ENCODE results near the gene P2RX7. TPM values are rescaled to one million over a fixed set of nuclear protein-coding genes. Genes with fewer than 3 reads are reported as not detected.
A peak's percentile ranks its signal among the peaks of the same experiment; 100 is the strongest.

The P2RX7 gene
- polyA plus RNA-seq (2011; rRNA removed) (0.03 TPM in 1 of 2 replicates, not detected in the other), polyA plus RNA-seq (2017; fragmentation: RNase III; extraction: RNeasy Plus Mini Kit Qiagen cat#74134 plus additional on column Dnase treatment) (not detected in 3 replicates), polyA minus RNA-seq (2011; rRNA and poly(A)+ RNA removed) (not detected in 2 replicates)
- polyA plus RNA-seq (2012; cell fraction: cytosol; rRNA removed), result not detected in 2 replicates
- polyA plus RNA-seq (2012; cell fraction: nucleus; rRNA removed), result not detected in 2 replicates

GRCh38 chr12:121132601-121133481 lies at the start of gene P2RX7:
P2RX7 (plus strand) TSS chr12:121132876; CDS start chr12:121132971, 95 bp downstream.
- WGBS (ENCODE audit: missing lambda C conversion rate), result 63% methylated on average over 25 of the region's 25 CpGs
- H3K4me3 ChIP-seq, result no peak within 1 kb of the TSS
- no peak for TF ChIP-seq NPAS2 (CRISPR knock-in tag; IDR thresholded peaks at IDR 0.05; ENCODE audit: borderline replicate concordance)
- no peak for TF ChIP-seq MAX (IDR thresholded peaks at IDR 0.05)
- no peak for TF ChIP-seq RFX5 (IDR thresholded peaks at IDR 0.05)
- TF ChIP-seq MYC (IDR thresholded peaks at IDR 0.05; ENCODE audit: borderline replicate concordance, low read length), result no peak
- no peak for TF ChIP-seq ZC3H11A (IDR thresholded peaks at IDR 0.05)
- no peak for TF ChIP-seq BHLHE40 (IDR thresholded peaks at IDR 0.05; ENCODE audit: low read depth, low read length)
- TF ChIP-seq GATA3 (IDR thresholded peaks at IDR 0.05; ENCODE audit: borderline replicate concordance), result no peak
- TF ChIP-seq, protein P1, sequence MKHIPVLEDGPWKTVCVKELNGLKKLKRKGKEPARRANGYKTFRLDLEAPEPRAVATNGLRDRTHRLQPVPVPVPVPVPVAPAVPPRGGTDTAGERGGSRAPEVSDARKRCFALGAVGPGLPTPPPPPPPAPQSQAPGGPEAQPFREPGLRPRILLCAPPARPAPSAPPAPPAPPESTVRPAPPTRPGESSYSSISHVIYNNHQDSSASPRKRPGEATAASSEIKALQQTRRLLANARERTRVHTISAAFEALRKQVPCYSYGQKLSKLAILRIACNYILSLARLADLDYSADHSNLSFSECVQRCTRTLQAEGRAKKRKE (CRISPR knock-in tag; IDR thresholded peaks at IDR 0.05; ENCODE audit: low read depth), result no peak
- TF ChIP-seq CHD2 (IDR thresholded peaks at IDR 0.05; ENCODE audit: low read length, partially characterized antibody), result no peak
- TF ChIP-seq MAFK (IDR thresholded peaks at IDR 0.05; ENCODE audit: partially characterized antibody), result no peak
- no peak for TF ChIP-seq CBX8 (IDR thresholded peaks at IDR 0.05)
- TF ChIP-seq CHD4 (IDR thresholded peaks at IDR 0.05; ENCODE audit: borderline replicate concordance), result no peak
- no peak within 1 kb of the TSS for H3K27ac ChIP-seq
- peak; percentile 60 to 76 for ATAC-seq
- no peak for FAIRE-seq
- no peaks in the 10 kb centered on the region for H3K4me1 ChIP-seq
- peak; percentile 49 to 59 for DNase-seq (ENCODE audit: low read depth in 1 of 2, low spot score in 1 of 2)
- no peak within 1 kb of the TSS for H3K4me2 ChIP-seq
- POLR2A ChIA-PET, result no interaction called here
- CTCF ChIA-PET, result interaction anchor here (0.6 to 1.3 kb wide), 3 partner anchors 23 to 90 kb away, joined by 3 to 4 read pairs (median 4); no protein-coding TSS in a partner anchor
- no peaks in the 10 kb centered on the region for H3K9me3 ChIP-seq

DNA sequence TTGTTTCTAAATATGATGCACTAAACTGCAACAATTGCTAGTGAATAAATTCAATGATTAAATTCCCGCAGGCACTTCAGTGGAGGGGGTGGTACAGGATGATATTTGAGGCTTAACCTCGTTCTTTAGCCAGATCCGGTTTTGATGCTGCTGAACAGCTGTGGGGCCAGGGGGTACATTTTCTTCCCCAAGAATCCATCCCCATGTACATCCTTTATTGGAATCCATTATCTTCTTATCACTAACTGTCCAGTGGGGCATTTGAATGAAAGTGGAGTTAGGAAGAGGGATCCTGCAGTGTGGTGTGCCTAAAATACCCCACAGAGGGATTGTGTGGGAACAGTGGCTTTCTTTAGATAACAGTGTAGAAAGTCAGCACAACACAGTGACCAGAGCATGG lies 48.4 kb upstream of the P2RX7 start:
- ATAC-seq, result no peak
- no peak overlapping the region for H3K4me2 ChIP-seq
- H3K4me3 ChIP-seq, result no peak overlapping the region
- H3K27ac ChIP-seq, result no peak overlapping the region
- H3K9me3 ChIP-seq, result no peaks in the 10 kb centered on the region
- POLR2A ChIA-PET, result no interaction called here
- CTCF ChIA-PET, result interaction anchor here (1.0 to 2.5 kb wide), 5 partner anchors 10 to 79 kb away, joined by 4 to 19 read pairs (median 8); no protein-coding TSS in a partner anchor
- H3K4me1 ChIP-seq, result no peaks in the 10 kb centered on the region
- 52% methylated on average over 3 of the region's 3 CpGs for WGBS (ENCODE audit: missing lambda C conversion rate)
- no peak for DNase-seq (ENCODE audit: low read depth in 1 of 2, low spot score in 1 of 2)
- TF ChIP-seq CBX2 (IDR thresholded peaks at IDR 0.05; ENCODE audit: borderline replicate concordance, low read depth), result no peak
- TF ChIP-seq BCL3 (IDR thresholded peaks at IDR 0.05), result no peak
- TF ChIP-seq POLR2A (IDR thresholded peaks at IDR 0.05; ENCODE audit: low read length), result no peak
- no peak for TF ChIP-seq POLR2AphosphoS2 (conservative IDR thresholded peaks at IDR 0.05; ENCODE audit: low read length)
- TF ChIP-seq HOXB5 (CRISPR knock-in tag; IDR thresholded peaks at IDR 0.05), result no peak
- TF ChIP-seq EHMT2 (IDR thresholded peaks at IDR 0.05; ENCODE audit: low read depth), result no peak
- no peak for TF ChIP-seq KDM5A (IDR thresholded peaks at IDR 0.05)
- FAIRE-seq, result no peak

DNA sequence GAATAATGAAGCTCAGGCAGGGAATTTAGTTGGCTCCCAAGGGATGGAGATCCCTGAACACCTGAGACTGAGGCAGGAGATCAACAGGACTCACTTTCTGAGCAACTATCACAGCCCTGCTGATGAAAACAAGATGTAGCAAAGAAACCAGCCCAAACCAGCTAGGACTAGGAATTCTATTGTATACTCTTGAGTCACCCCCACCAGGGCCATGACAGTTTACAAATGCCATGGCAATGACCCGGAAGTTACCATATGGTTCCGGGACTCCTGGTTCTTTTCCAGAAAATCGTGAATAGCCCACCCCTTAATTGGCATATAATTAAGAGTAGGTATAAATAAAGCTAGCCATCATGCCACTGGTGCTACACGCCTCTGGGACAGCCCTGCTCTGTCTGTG lies 47.6 kb upstream of the P2RX7 start:
- H3K4me1 ChIP-seq, result no peaks in the 10 kb centered on the region
- no peak overlapping the region for H3K27ac ChIP-seq
- WGBS (ENCODE audit: missing lambda C conversion rate), result 61% methylated on average over 4 of the region's 4 CpGs
- ATAC-seq (no peak), DNase-seq (ENCODE audit: low read depth in 1 of 2, low spot score in 1 of 2) (no peak), FAIRE-seq (no peak)
- POLR2A ChIA-PET, result no interaction called here
- no peaks in the 10 kb centered on the region for H3K9me3 ChIP-seq
- H3K4me2 ChIP-seq, result no peak overlapping the region
- CTCF ChIA-PET, result interaction anchor here (1.0 to 2.5 kb wide), 6 partner anchors 9 to 113 kb away, joined by 3 to 19 read pairs (median 4); no protein-coding TSS in a partner anchor
- H3K4me3 ChIP-seq, result no peak overlapping the region
- TF ChIP-seq, protein P2, sequence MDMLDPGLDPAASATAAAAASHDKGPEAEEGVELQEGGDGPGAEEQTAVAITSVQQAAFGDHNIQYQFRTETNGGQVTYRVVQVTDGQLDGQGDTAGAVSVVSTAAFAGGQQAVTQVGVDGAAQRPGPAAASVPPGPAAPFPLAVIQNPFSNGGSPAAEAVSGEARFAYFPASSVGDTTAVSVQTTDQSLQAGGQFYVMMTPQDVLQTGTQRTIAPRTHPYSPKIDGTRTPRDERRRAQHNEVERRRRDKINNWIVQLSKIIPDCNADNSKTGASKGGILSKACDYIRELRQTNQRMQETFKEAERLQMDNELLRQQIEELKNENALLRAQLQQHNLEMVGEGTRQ (IDR thresholded peaks at IDR 0.05), result no peak
- TF ChIP-seq KDM5A (IDR thresholded peaks at IDR 0.05), result no peak
- TF ChIP-seq CHD2 (IDR thresholded peaks at IDR 0.05; ENCODE audit: low read length, partially characterized antibody), result no peak
- TF ChIP-seq CEBPB (IDR thresholded peaks at IDR 0.05), result no peak
- TF ChIP-seq NPAS2 (CRISPR knock-in tag; IDR thresholded peaks at IDR 0.05; ENCODE audit: borderline replicate concordance), result no peak
- no peak for TF ChIP-seq RAD21 (conservative IDR thresholded peaks at IDR 0.05 in 1 of 2, IDR thresholded peaks at IDR 0.05 in 1 of 2)
- TF ChIP-seq EP300 (IDR thresholded peaks at IDR 0.05), result no peak
- no peak for TF ChIP-seq PHF8 (IDR thresholded peaks at IDR 0.05; ENCODE audit: borderline replicate concordance, low read depth)
- TF ChIP-seq JUNB (IDR thresholded peaks at IDR 0.05), result no peak
- TF ChIP-seq HES2 (IDR thresholded peaks at IDR 0.05), result no peak
- TF ChIP-seq HMGXB4 (CRISPR knock-in tag; IDR thresholded peaks at IDR 0.05; ENCODE audit: borderline replicate concordance), result no peak
